ENCODE results near the gene CAMTA2.
"Not testable (repeated sequence)": the region's sequence is repeated elsewhere in the genome, so short reads cannot be mapped to it uniquely, and the experiment has no call there.

The CAMTA2 gene

GRCh38 chr17:5032865-5033264 lies 45.4 kb upstream of the CAMTA2 start:
- no peak for FAIRE-seq
- DNase-seq (ENCODE audit: insufficient read length, low spot score), result no peak
- no peak for TF ChIP-seq CTCF (IDR thresholded peaks at IDR 0.05; ENCODE audit: insufficient read depth, missing control alignments)

GRCh38 chr17:5031365-5032082 lies 44.0 kb upstream of the CAMTA2 start:
- peak; percentile 47 for TF ChIP-seq CTCF (IDR thresholded peaks at IDR 0.05; ENCODE audit: insufficient read depth, missing control alignments)
- DNase-seq (ENCODE audit: insufficient read length, low spot score), result peak; percentile 62
- no peak for FAIRE-seq

- not testable (repeated sequence) for FAIRE-seq; DNase-seq (ENCODE audit: insufficient read length, low spot score)
These were observed 42.7 kb upstream of the CAMTA2 start for GRCh38 chr17:5030168-5030567.

GRCh38 chr17:5027916-5028315 lies 40.4 kb upstream of the CAMTA2 start:
- no peak for FAIRE-seq
- no peak for DNase-seq (ENCODE audit: insufficient read length, low spot score)
- TF ChIP-seq CTCF (IDR thresholded peaks at IDR 0.05; ENCODE audit: insufficient read depth, missing control alignments), result no peak

GRCh38 chr17:5027299-5027698 lies 39.8 kb upstream of the CAMTA2 start:
- FAIRE-seq (no peak), DNase-seq (ENCODE audit: insufficient read length, low spot score) (no peak)
- no peak for TF ChIP-seq CTCF (IDR thresholded peaks at IDR 0.05; ENCODE audit: insufficient read depth, missing control alignments)

- DNase-seq (ENCODE audit: insufficient read length, low spot score), result no peak
- TF ChIP-seq CTCF (IDR thresholded peaks at IDR 0.05; ENCODE audit: insufficient read depth, missing control alignments), result no peak
- no peak for FAIRE-seq
These were observed 37.1 kb upstream of the CAMTA2 start for GRCh38 chr17:5024604-5025003.

GRCh38 chr17:5023588-5024147 lies 36.2 kb upstream of the CAMTA2 start:
- TF ChIP-seq CTCF (IDR thresholded peaks at IDR 0.05; ENCODE audit: insufficient read depth, missing control alignments), result no peak
- DNase-seq (ENCODE audit: insufficient read length, low spot score) (no peak), FAIRE-seq (no peak)

All from D721Med (cell line).